Measurements from ENCODE around the gene PARD3.

- TF ChIP-seq EP300 (IDR thresholded peaks at IDR 0.05) (no peak), POLR2A (IDR thresholded peaks at IDR 0.05; ENCODE audit: low read depth) (no peak)
- TF ChIP-seq, protein P1, sequence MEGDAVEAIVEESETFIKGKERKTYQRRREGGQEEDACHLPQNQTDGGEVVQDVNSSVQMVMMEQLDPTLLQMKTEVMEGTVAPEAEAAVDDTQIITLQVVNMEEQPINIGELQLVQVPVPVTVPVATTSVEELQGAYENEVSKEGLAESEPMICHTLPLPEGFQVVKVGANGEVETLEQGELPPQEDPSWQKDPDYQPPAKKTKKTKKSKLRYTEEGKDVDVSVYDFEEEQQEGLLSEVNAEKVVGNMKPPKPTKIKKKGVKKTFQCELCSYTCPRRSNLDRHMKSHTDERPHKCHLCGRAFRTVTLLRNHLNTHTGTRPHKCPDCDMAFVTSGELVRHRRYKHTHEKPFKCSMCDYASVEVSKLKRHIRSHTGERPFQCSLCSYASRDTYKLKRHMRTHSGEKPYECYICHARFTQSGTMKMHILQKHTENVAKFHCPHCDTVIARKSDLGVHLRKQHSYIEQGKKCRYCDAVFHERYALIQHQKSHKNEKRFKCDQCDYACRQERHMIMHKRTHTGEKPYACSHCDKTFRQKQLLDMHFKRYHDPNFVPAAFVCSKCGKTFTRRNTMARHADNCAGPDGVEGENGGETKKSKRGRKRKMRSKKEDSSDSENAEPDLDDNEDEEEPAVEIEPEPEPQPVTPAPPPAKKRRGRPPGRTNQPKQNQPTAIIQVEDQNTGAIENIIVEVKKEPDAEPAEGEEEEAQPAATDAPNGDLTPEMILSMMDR (IDR thresholded peaks at IDR 0.05), result no peak
These were observed 307.9 kb downstream of the PARD3 start for GRCh38 chr10:34507217-34507616.
